ENCODE data around the gene KCNH4.

Gene KCNH4

DNA sequence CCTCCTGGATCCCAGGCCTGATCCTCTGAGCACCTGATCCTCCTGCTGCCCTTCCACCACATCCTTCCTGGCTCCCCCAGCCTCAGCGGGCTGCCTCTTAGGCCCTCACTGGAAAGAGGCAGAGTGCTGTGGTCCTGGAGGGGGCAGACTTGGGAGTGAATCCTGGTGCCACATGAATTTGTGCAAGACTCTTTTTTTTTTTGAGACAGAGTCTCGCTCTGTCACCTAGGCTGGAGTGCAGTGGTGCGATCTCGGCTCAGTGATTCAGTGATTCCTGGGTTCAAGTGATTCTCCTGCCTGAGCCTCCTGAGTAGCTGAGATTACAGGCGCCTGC, 10.3 kb upstream of the KCNH4 start:
- Histone ChIP-seq H3K27ac (no peak overlapping the region), H3K4me3 (ENCODE audit: low read depth, low read length) (no peak overlapping the region), H2AFZ (no peak overlapping the region), H3K9ac (no peak overlapping the region), H3K9me3 (ENCODE audit: control insufficient read depth, low read length) (no peaks in the 10 kb centered on the region), H3K79me2 (no peaks in the 10 kb centered on the region), H3K36me3 (ENCODE audit: control insufficient read depth, insufficient read depth, low read length) (no peaks in the 10 kb centered on the region), H3K27me3 (ENCODE audit: control insufficient read depth, insufficient read depth, low read length) (no peaks in the 10 kb centered on the region), H3K4me2 (ENCODE audit: low read length) (no peak overlapping the region), H3K4me1 (peaks cover 8% of the 10 kb centered on the region)
- TF ChIP-seq, protein P1, sequence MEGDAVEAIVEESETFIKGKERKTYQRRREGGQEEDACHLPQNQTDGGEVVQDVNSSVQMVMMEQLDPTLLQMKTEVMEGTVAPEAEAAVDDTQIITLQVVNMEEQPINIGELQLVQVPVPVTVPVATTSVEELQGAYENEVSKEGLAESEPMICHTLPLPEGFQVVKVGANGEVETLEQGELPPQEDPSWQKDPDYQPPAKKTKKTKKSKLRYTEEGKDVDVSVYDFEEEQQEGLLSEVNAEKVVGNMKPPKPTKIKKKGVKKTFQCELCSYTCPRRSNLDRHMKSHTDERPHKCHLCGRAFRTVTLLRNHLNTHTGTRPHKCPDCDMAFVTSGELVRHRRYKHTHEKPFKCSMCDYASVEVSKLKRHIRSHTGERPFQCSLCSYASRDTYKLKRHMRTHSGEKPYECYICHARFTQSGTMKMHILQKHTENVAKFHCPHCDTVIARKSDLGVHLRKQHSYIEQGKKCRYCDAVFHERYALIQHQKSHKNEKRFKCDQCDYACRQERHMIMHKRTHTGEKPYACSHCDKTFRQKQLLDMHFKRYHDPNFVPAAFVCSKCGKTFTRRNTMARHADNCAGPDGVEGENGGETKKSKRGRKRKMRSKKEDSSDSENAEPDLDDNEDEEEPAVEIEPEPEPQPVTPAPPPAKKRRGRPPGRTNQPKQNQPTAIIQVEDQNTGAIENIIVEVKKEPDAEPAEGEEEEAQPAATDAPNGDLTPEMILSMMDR (IDR thresholded peaks at IDR 0.05) = no peak

DNA sequence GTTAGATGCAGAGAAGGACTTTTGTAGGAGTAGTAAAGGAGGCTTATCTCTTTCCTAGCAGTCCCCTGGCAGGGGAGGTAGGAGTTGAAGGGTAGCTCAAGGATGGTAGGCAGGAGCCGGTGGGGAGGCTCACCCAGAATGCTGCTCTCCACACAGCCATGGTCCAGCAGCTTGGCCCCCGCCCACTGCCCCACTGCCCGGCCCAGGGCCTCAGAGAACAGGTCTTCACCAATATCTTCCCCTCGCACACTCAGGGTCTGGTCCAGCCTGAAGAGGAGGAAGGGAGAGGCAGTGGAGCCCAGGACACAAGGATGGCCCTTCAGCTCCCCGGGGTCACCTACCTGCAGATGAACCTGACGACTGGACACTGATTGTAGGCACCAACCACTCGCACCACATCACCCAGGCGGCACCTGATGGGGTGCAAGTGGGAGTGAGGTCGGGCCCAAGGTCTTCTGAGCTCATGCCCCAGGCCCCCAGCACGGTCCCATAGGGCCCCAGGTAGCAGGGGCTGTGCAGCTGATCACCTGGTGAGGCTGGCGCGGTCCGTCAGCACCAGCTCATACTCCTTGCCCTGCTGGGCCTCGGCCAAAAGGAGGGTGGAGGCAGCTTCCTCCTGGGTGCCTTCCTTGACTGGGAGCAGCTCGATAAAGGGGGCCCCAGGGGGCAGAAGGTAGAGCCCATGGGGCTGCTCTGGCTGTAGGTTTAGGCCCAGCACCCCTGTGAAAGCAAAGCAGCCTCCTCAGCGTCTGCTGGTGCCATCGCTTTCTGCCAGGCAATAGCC, 9.7 kb upstream of the KCNH4 start:
- Histone ChIP-seq H3K27me3 (ENCODE audit: control insufficient read depth, insufficient read depth, low read length) (no peaks in the 10 kb centered on the region), H3K9me3 (ENCODE audit: control insufficient read depth, low read length) (no peaks in the 10 kb centered on the region), H3K4me1 (peaks cover 8% of the 10 kb centered on the region), H3K9ac (no peak overlapping the region), H2AFZ (no peak overlapping the region), H3K79me2 (no peaks in the 10 kb centered on the region), H3K4me2 (ENCODE audit: low read length) (no peak overlapping the region), H3K36me3 (ENCODE audit: control insufficient read depth, insufficient read depth, low read length) (no peaks in the 10 kb centered on the region), H3K27ac (no peak overlapping the region), H3K4me3 (ENCODE audit: low read depth, low read length) (no peak overlapping the region)
- TF ChIP-seq, protein P1 (IDR thresholded peaks at IDR 0.05) = no peak

DNA sequence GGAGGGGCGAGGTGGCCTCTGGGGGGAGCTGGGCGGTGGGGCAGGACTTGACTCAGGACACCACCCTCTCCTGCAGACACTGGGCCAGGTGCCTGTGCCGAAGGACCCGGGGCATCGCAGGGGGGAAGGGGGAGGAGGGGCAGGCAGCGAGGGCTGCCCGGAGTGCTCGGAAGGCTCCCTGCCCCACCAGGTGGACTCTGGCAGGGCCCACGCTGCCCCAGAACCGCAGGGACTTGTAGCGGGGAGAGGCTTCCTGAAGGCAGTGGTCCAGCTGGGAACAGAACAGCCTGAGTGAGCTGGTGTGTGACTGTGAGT, 8.7 kb upstream of the KCNH4 start:
- no peaks in the 10 kb centered on the region for H3K36me3 ChIP-seq (ENCODE audit: control insufficient read depth, insufficient read depth, low read length)

DNA sequence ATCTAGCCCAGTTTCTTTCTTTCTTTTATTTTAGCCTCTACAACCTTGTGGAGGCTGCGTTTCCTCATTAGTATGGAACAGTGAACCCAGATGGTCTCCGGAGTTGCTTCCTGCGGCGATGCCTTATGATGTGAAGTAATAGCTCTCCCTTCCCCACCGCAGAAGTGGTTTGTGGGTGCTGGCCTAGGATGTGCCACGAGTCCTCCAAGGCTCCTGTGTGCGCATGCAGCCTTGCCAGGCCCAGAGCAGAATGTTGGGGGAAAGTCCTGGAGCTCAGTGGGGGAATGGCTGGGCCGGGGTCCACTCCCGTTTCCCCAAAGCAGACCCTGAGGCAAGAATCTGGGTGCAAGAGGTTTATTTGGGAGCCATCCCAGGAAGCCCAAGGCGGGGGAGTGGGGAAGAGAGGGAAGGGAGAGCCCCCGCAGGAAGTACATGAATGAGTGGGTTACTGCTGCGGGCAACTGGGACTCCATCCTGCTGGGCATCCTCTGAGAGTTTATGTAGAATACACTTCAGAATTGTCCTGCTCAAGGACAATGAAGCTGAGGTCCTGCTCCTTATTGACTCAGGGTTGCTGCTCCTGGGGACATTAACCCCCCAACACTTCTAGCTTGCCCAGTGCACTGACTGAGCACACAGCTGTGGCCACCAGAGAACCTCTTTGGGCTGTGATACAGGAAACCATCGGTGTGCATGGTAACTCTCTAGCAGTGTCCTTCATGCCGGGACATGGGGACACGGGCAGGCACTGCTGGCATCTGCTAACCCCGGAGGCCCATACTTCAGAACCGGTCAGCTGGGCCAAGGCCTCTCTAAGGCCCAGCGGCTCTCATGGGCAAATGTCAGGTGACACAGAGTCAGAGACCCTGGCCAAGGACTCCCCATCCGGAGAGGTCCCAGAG, 8.1 kb upstream of the KCNH4 start:
- peaks cover 14% of the 10 kb centered on the region for H3K4me1 ChIP-seq
- H3K4me2 ChIP-seq (ENCODE audit: low read length) = no peak overlapping the region
- no peaks in the 10 kb centered on the region for H3K36me3 ChIP-seq (ENCODE audit: control insufficient read depth, insufficient read depth, low read length)
- H3K27me3 ChIP-seq (ENCODE audit: control insufficient read depth, insufficient read depth, low read length) = no peaks in the 10 kb centered on the region
- TF ChIP-seq, protein P1 (IDR thresholded peaks at IDR 0.05) = no peak
- no peak overlapping the region for H2AFZ ChIP-seq
- no peak overlapping the region for H3K9ac ChIP-seq
- H3K27ac ChIP-seq = no peak overlapping the region
- H3K79me2 ChIP-seq = no peaks in the 10 kb centered on the region
- H3K4me3 ChIP-seq (ENCODE audit: low read depth, low read length) = no peak overlapping the region
- H3K9me3 ChIP-seq (ENCODE audit: control insufficient read depth, low read length) = no peaks in the 10 kb centered on the region

More for the DNA sequence above, 8.7 kb upstream of the KCNH4 start:
- H3K4me2 ChIP-seq (ENCODE audit: low read length) = no peak overlapping the region
- TF ChIP-seq, protein P1 (IDR thresholded peaks at IDR 0.05) = no peak
- no peak overlapping the region for H2AFZ ChIP-seq
- H3K9ac ChIP-seq = no peak overlapping the region
- no peak overlapping the region for H3K27ac ChIP-seq
- no peaks in the 10 kb centered on the region for H3K27me3 ChIP-seq (ENCODE audit: control insufficient read depth, insufficient read depth, low read length)
- H3K4me1 ChIP-seq = peaks cover 10% of the 10 kb centered on the region
- no peaks in the 10 kb centered on the region for H3K9me3 ChIP-seq (ENCODE audit: control insufficient read depth, low read length)
- no peak overlapping the region for H3K4me3 ChIP-seq (ENCODE audit: low read depth, low read length)
- no peaks in the 10 kb centered on the region for H3K79me2 ChIP-seq
